HepG2 (cell line): ENCODE measurements around the gene SNAP29. TPM values are rescaled to one million over a fixed set of nuclear protein-coding genes. Genes with fewer than 3 reads are reported as not detected.

ENCODE experiments used
- ATAC-seq: fragments of 200-7000 bp; cut with Tn5 transposase; 3 replicates; pipeline ENCODE4 v1.9.1; 2020; ENCODE audit warnings: mild to moderate bottlenecking, moderate library complexity
- BruUV-seq: library from RNA; stranded (reverse); fragments of 400-500 nt; replicated peaks from 2 replicates; lab custom pipeline; 2021; lab: Mats Ljungman, UMichigan
- CTCF ChIA-PET: fragments of 300-600 bp; formaldehyde crosslinking; extraction: SDS; loops from one replicate; lab custom pipeline; 2021; ENCODE audit warnings: low total read pairs, inconsistent platforms, low intra/inter-chr PET ratio; lab: Yijun Ruan, JAX
- POLR2A ChIA-PET: fragments of 350-600 bp; sonication (Branson Sonifier 250); formaldehyde crosslinking; loops from one replicate; lab custom pipeline; 2020; ENCODE audit warnings: antibody characterized with exemption, inconsistent platforms; lab: Yijun Ruan, JAX
- DNase-seq: peaks from one replicate; pipeline ENCODE4 v3.0.0-alpha.2; 2015; ENCODE audit warnings: low spot score
- FAIRE-seq: peaks from 3 replicates; lab custom pipeline; 2011; peaks lifted over from hg19 to GRCh38; lab: Jason Lieb, UNC
- H2AFZ ChIP-seq: one replicate; pipeline ENCODE4 v1.6.1; 2011; ENCODE audit warnings: low read length, inconsistent platforms
- H3K27ac ChIP-seq: fragments of 300-600 bp; 3 replicates; pipeline ENCODE4 v1.8.0; 2011; ENCODE audit warnings: mixed run types, mild to moderate bottlenecking, mixed read lengths, low read length, inconsistent platforms; ENCODE audit not compliant: insufficient read depth; ENCODE audit errors: extremely low read length
- H3K27me3 ChIP-seq, 2 experiments: fragments of 200-600 bp in 1 of 2; 2 replicates in 1 of 2; 3 replicates in 1 of 2; pipeline versions ENCODE4 v1.6.0 to v1.8.0; 2011; ENCODE audit warnings: low read length in 2 of 2, mild to moderate bottlenecking in 2 of 2, moderate library complexity in 2 of 2, inconsistent platforms in 1 of 2; ENCODE audit not compliant: insufficient read depth in 2 of 2, control insufficient read depth in 1 of 2
- H3K36me3 ChIP-seq, 2 experiments: fragments of 200-600 bp in 1 of 2; replicated peaks in 1 of 2; 2 replicates in 1 of 2; 3 replicates in 1 of 2; pipeline versions ENCODE4 v1.5.1 to v1.8.0; 2011; ENCODE audit warnings: low read length in 2 of 2, inconsistent platforms in 1 of 2; ENCODE audit not compliant: insufficient read depth in 2 of 2, control insufficient read depth in 1 of 2
- H3K4me1 ChIP-seq: 2 replicates; pipeline ENCODE4 v1.5.1; 2012; ENCODE audit warnings: low read length, inconsistent platforms; ENCODE audit not compliant: insufficient read depth
- H3K4me2 ChIP-seq: 2 replicates; pipeline ENCODE4 v1.6.0; 2011; ENCODE audit warnings: low read depth, low read length, inconsistent platforms
- H3K4me3 ChIP-seq, 3 experiments: fragments of 200-600 bp in 1 of 3; sonication (generic), shearing (Covaris generic) in 1 of 3; replicated peaks in 1 of 3; 2 replicates each; pipeline ENCODE4 v1.5.1; 2011 to 2016; ENCODE audit warnings: low read length in 3 of 3, inconsistent platforms in 2 of 3, low read depth in 2 of 3, mild to moderate bottlenecking in 2 of 3, control low read depth in 1 of 3, mixed read lengths in 1 of 3; ENCODE audit not compliant: insufficient read depth in 1 of 3
- H3K79me2 ChIP-seq: one replicate; pipeline ENCODE4 v1.6.1; 2011; ENCODE audit warnings: low read length, inconsistent platforms; ENCODE audit not compliant: insufficient read depth
- H3K9ac ChIP-seq: 2 replicates; pipeline ENCODE4 v1.6.0; 2011; ENCODE audit warnings: mild to moderate bottlenecking, low read depth, low read length, inconsistent platforms; ENCODE audit not compliant: insufficient read depth
- H3K9me3 ChIP-seq: 2 replicates; pipeline ENCODE4 v1.5.1; 2012; ENCODE audit warnings: mild to moderate bottlenecking, low read length
- H4K20me1 ChIP-seq: 2 replicates; pipeline ENCODE4 v1.6.0; 2011; ENCODE audit warnings: inconsistent platforms, mild to moderate bottlenecking, low read length, moderate library complexity; ENCODE audit not compliant: insufficient read depth
- ARID4A ChIP-seq: sonication (generic); formaldehyde crosslinking; IDR thresholded peaks from 2 replicates; pipeline ENCODE4 v1.5.0; 2020; ENCODE audit warnings: mild to moderate bottlenecking, missing genetic modification reagents, borderline replicate concordance
- MLXIP ChIP-seq: sonication (generic); formaldehyde crosslinking; IDR thresholded peaks from 2 replicates; pipeline ENCODE4 v1.9.0; 2021; ENCODE audit warnings: missing genetic modification reagents, borderline replicate concordance
- PHF21A ChIP-seq: sonication (generic); formaldehyde crosslinking; IDR thresholded peaks from 2 replicates; pipeline ENCODE4 v1.5.0; 2020; ENCODE audit warnings: mild to moderate bottlenecking, missing genetic modification reagents
- PRPF4 ChIP-seq: fragments of 200-400 bp; formaldehyde crosslinking; IDR thresholded peaks from 2 replicates; pipeline ENCODE4 v1.6.1; 2016; ENCODE audit warnings: low read length, low read depth; ENCODE audit not compliant: poor library complexity, severe bottlenecking
- RXRB ChIP-seq: IDR thresholded peaks from 2 replicates; pipeline ENCODE4 v1.6.1; 2016; ENCODE audit warnings: borderline replicate concordance, missing genetic modification reagents, missing compliant biosample characterization
- ZNF644 ChIP-seq: IDR thresholded peaks from 2 replicates; pipeline ENCODE4 v1.6.1; 2016; ENCODE audit warnings: low read depth
- ZNF720 ChIP-seq: sonication (generic); formaldehyde crosslinking; IDR thresholded peaks from 2 replicates; pipeline ENCODE4 v1.4.0; 2020; ENCODE audit warnings: missing genetic modification reagents
- WGBS: methylation state at CpG from one replicate; pipeline ENCODE4 v1.1.6; 2017; ENCODE audit warnings: low lambda C conversion rate; 5-methylcytosine and 5-hydroxymethylcytosine counted together
- in situ Hi-C: cut with HindIII; loops from 2 replicates; pipeline ENCODE4 v1.10.0; 2017; ENCODE audit warnings: low pct_unique_long_range_greater_than_20kb; ENCODE audit not compliant: extremely low pct_ligation_motif_present
- intact Hi-C: fragments of 100-400 bp; cut with micrococcal nuclease; formaldehyde crosslinking; loops from one replicate; pipeline ENCODE4 v1.10.0; 2022; ENCODE audit not compliant: unreplicated experiment
- polyA plus RNA-seq, 8 experiments: library from polyadenylated mRNA; depleted of rRNA in 3 of 8; stranded (reverse) in 7 of 8; unstranded in 1 of 8; fragments of >200 nt; fragmentation: Illumina TruSeq in 4 of 8; extraction: Trizol in 4 of 8; gene quantifications; 2 replicates each; pipeline versions ENCODE4 v1.2.1 to v1.2.3, GENCODE V29; 2011 to 2016; ENCODE audit warnings: low read depth in 4 of 8, missing spikeins in 1 of 8, mixed read lengths in 1 of 8; ENCODE audit not compliant: insufficient read depth in 1 of 8
- total RNA-seq, 5 experiments: library from RNA; depleted of rRNA; stranded (reverse); fragments of >200 nt; fragmentation: Illumina TruSeq; extraction: Trizol; gene quantifications; 2 replicates each; pipeline ENCODE4 v1.2.3, GENCODE V29; 2016; ENCODE audit warnings: low read depth in 1 of 5

SNAP29 gene
- total and polyA plus RNA-seq, 2 of the 13 experiments (the other 11 are each of a cell fraction or from before 2014, with no cell fraction given): 12.3 to 30.7 TPM

DNA sequence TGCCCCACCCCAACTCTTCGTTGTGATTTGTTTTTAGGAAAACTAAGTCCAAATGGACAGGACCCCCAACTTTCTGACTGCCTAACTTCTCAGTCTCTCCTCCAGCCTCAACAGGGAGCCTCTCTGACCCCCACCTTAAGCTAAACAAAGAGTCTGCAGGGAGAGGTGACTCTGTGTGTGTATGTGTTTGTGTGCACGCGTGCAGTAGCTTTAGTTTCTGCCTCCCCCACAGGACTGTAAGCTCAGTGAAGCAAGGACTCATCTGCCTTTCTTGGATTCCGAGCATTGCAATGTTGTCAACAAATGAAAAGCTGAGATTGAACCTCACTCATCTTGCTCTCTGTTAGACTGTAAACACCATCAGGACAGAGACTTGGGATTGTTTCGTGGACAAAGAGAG is 7.9 kb downstream of the SNAP29 start:
- H3K9me3 ChIP-seq: no peaks in the 10 kb centered on the region
- no peak overlapping the region for H3K4me3 ChIP-seq
- POLR2A ChIA-PET: interaction anchor here (0.9 to 2.0 kb wide), 5 partner anchors 10 to 93 kb away, joined by 3 to 10 read pairs (median 4); partner anchors contain the start of gene SERPIND1
- CTCF ChIA-PET: no interaction called here
- H3K36me3 ChIP-seq: peaks cover 3 to 15% of the 10 kb centered on the region in 2 experiments; a peak in 2 of 5 replicates
- H2AFZ ChIP-seq: no peak overlapping the region
- H3K27me3 ChIP-seq: no peaks in the 10 kb centered on the region
- WGBS: 86% methylated on average over 5 of the region's 5 CpGs
- H3K79me2 ChIP-seq: no peaks in the 10 kb centered on the region
- ATAC-seq (no peak), FAIRE-seq (no peak), DNase-seq (no peak)
- in situ Hi-C loops (no loop called here), intact Hi-C loops (no loop called here)
- H4K20me1 ChIP-seq: no peaks in the 10 kb centered on the region
- H3K27ac ChIP-seq: peak overlapping the region; percentile 42
- peak overlapping the region; percentile 45 for H3K4me2 ChIP-seq
- no TSS peak for BruUV-seq
- no peak for TF ChIP-seq MLXIP
- TF ChIP-seq ARID4A (CRISPR knock-in tag): 0 out of 2 replicates have a peak, but pooled peaks have one; percentile 4
- TF ChIP-seq RXRB: no peak
- no peak for TF ChIP-seq PHF21A (CRISPR knock-in tag)
- TF ChIP-seq PRPF4: no peak
- no peak for TF ChIP-seq ZNF720 (CRISPR knock-in tag)
- no peak for TF ChIP-seq ZNF644
- H3K9ac ChIP-seq: 0 out of 2 replicates have a peak overlapping the region, but pooled peaks have one; percentile 13
- peaks cover 43% of the 10 kb centered on the region for H3K4me1 ChIP-seq
